ENCODE measurements around the gene SRGAP1. TPM values are rescaled to one million over a fixed set of nuclear protein-coding genes. Genes with fewer than 3 reads are reported as not detected.

SRGAP1 gene
- total RNA-seq, 2 experiments from 2014 or later = not detected

DNA sequence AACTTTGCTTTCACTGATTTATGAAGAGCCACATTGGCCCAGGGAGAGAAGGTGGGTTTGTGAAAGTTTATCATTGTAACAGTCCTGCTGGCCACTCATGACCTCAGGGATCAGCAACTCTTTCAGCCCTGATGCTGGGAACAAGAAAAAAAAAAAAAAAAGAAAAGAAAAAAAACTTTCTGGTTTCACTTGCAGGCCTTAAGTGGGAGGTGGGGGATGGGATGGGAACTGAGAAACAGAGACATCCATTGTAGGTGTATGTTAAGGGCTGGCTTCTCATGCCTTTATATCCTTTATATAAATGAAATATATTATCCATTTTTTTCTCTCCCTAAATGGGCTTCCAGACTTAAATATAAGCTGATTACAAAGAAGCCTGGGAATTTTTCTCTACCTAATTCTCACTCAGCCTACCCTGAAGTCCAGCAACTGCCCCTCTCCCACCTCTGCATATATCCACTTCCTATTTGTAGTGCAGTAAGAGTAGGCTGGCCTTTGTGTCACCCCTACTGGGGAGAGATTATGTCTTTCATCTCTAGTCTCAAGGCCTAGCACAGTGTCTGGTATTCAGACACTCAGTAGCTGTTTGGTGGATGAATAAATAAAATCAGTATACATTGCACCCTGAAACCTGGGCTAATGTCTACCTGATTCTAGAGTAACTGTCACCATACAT lies 190.5 kb downstream of the SRGAP1 start:
- DNase-seq (no peak), ATAC-seq (no peak)
- Mint-ChIP-seq H3K4me1 (ENCODE audit: low read depth) (no peaks in the 10 kb centered on the region), H3K27ac (no peak overlapping the region), H3K4me3 (no peak overlapping the region), H3K36me3 (ENCODE audit: low read depth) (no peaks in the 10 kb centered on the region), H3K27me3 (ENCODE audit: low read depth) (no peaks in the 10 kb centered on the region), H3K9me3 (ENCODE audit: insufficient read depth) (no peaks in the 10 kb centered on the region)
- POLR2A ChIA-PET = no interaction called here
- CTCF ChIA-PET = no interaction called here

DNA sequence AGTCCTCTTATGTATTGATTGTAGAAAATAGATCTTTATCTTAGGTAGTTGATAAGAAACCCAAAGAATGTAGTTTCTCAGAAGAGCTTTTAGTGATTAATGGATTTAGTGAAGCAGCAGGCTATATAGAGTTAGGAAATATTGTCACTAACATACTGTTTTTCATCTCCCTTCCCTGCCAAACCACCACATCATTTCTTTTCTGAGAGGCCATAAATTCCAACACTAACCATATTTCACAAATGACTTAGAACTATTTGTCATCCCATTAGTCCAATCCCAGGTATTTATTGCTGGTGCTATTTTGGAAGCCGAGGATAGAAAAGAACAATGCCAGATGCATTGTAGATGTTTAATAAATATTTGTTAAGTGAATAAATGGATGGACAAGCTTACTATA lies 191.9 kb downstream of the SRGAP1 start:
- no peaks in the 10 kb centered on the region for H3K4me1 Mint-ChIP-seq (ENCODE audit: low read depth)
- ChIA-PET POLR2A (no interaction called here), CTCF (no interaction called here)
- no peaks in the 10 kb centered on the region for H3K9me3 Mint-ChIP-seq (ENCODE audit: insufficient read depth)
- ATAC-seq = no peak
- H3K4me3 Mint-ChIP-seq = no peak overlapping the region
- H3K36me3 Mint-ChIP-seq (ENCODE audit: low read depth) = no peaks in the 10 kb centered on the region
- H3K27ac Mint-ChIP-seq = no peak overlapping the region
- H3K27me3 Mint-ChIP-seq (ENCODE audit: low read depth) = no peaks in the 10 kb centered on the region
- no peak for DNase-seq

DNA sequence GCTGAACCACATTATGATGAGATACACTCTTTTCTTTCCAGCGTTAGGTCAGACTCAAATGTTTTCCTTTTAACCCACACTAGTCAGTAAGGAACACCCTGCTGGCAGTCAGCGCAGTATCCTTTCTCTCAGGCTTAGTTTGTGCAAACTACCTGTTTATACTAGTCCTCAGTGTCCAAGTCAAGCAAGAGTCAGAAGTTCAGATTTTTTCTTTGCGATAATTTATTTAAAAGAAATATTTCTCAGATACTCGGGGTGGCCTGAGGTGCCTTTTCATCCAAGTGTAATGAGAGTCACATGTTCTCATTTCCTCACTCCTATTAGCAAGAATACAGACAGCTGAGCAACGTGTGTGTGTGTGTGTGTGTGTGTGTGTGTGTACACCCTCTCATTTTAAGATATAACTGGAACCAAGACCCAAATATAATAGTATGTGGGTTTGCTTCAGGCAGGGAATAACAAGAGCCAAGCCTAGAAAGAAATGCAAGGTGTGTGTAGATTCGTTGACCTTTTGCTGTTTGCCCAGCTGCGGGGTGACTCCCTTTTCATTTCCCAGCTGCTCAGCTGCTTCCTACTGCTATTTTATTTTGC lies 194.9 kb downstream of the SRGAP1 start:
- ATAC-seq (no peak), DNase-seq (no peak)
- Mint-ChIP-seq H3K27ac (no peak overlapping the region), H3K9me3 (ENCODE audit: insufficient read depth) (no peaks in the 10 kb centered on the region), H3K27me3 (ENCODE audit: low read depth) (no peaks in the 10 kb centered on the region), H3K4me3 (no peak overlapping the region), H3K36me3 (ENCODE audit: low read depth) (no peaks in the 10 kb centered on the region), H3K4me1 (ENCODE audit: low read depth) (no peaks in the 10 kb centered on the region)
- CTCF ChIA-PET = no interaction called here
- POLR2A ChIA-PET = no interaction called here

DNA sequence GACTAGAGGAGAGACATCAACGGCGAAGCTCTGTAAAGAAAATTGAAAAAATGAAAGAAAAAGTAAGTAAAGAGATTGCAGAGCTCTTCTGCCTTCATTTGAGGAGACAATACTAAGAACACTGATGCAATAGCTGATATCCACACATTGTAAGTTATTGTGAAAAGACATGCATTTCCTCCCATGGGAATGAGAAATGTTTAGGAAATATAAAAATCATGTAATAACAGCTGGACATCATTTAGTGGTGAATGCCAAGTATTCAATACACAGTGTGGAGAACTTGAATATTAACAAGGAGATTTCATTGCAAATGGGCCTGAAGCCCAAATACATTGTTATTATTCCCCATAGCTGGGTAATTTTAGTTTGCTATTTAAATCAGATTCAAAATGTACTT lies 198.4 kb downstream of the SRGAP1 start:
- DNase-seq (no peak), ATAC-seq (no peak)
- Mint-ChIP-seq H3K4me1 (ENCODE audit: low read depth) (no peaks in the 10 kb centered on the region), H3K9me3 (ENCODE audit: insufficient read depth) (no peaks in the 10 kb centered on the region), H3K36me3 (ENCODE audit: low read depth) (no peaks in the 10 kb centered on the region), H3K4me3 (no peak overlapping the region), H3K27me3 (ENCODE audit: low read depth) (no peaks in the 10 kb centered on the region), H3K27ac (no peak overlapping the region)
- CTCF ChIA-PET = no interaction called here
- POLR2A ChIA-PET = no interaction called here

DNA sequence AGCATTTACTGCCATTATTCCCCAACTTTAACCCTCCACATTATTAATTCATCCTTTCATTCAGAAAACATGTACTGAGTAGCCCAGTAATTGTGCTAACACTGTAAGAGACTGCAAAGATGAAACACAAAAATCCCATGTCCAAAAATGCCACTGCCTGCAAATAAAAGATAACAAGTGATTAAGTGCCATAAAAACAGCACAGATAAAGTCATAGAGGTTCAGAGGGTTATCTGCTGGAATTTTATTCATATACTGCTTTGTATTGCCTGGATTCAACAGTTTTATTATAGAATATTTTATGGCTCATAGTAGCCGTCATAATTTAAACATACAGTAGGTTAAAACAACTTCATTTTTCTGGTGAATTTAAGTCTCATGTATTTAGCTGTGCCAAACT lies 199.7 kb downstream of the SRGAP1 start:
- no peak for ATAC-seq
- Mint-ChIP-seq H3K4me1 (ENCODE audit: low read depth) (no peaks in the 10 kb centered on the region), H3K9me3 (ENCODE audit: insufficient read depth) (no peaks in the 10 kb centered on the region), H3K27me3 (ENCODE audit: low read depth) (peaks cover 3% of the 10 kb centered on the region), H3K27ac (no peak overlapping the region), H3K36me3 (ENCODE audit: low read depth) (no peaks in the 10 kb centered on the region), H3K4me3 (no peak overlapping the region)
- ChIA-PET CTCF (no interaction called here), POLR2A (no interaction called here)
- DNase-seq = no peak

DNA sequence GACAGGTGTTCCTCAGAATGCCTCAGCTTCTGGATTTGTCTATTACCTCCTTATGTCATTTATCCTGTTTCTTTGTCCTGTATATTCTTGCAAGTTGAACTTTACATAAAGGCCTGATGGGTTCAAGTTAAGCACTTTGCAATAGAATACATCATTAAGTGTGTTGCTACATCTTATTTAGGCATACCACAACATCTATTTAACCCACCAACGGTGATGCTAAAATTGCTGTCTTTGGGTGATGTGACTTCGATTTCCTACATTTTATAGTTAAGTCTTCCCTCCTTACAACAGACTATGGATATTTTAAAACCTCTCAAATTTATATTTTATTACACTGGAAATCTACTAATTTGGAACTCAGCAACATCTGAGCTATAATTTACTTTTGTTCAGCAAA lies 206.6 kb downstream of the SRGAP1 start:
- ATAC-seq (no peak), DNase-seq (no peak)
- H3K27me3 Mint-ChIP-seq (ENCODE audit: low read depth) = peaks cover 3% of the 10 kb centered on the region
- no peaks in the 10 kb centered on the region for H3K9me3 Mint-ChIP-seq (ENCODE audit: insufficient read depth)
- H3K27ac Mint-ChIP-seq = no peak overlapping the region
- ChIA-PET POLR2A (no interaction called here), CTCF (no interaction called here)
- no peak overlapping the region for H3K4me3 Mint-ChIP-seq
- no peaks in the 10 kb centered on the region for H3K36me3 Mint-ChIP-seq (ENCODE audit: low read depth)
- H3K4me1 Mint-ChIP-seq (ENCODE audit: low read depth) = no peaks in the 10 kb centered on the region

DNA sequence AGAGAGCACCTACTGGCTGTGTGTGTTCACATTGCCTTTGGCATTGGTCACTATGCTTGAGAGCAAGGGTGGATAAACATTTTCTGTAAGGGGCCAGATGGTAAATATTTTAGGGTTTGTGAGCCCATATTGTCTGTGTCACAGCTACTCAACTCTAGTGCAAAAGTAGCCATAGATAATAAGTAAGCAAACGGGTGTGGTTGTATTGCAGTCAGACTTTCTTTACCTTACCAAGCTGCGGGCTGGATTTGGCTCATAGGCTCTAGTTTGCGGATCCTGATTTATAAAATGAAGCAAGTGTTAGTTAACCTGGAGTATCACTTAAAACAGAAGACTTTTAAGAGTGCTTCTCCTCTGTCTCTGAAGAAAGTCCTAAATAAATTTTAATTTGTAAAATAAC lies 208.6 kb downstream of the SRGAP1 start:
- Mint-ChIP-seq H3K27me3 (ENCODE audit: low read depth) (peaks cover 3% of the 10 kb centered on the region), H3K4me1 (ENCODE audit: low read depth) (no peaks in the 10 kb centered on the region), H3K36me3 (ENCODE audit: low read depth) (no peaks in the 10 kb centered on the region), H3K27ac (no peak overlapping the region), H3K4me3 (no peak overlapping the region), H3K9me3 (ENCODE audit: insufficient read depth) (no peaks in the 10 kb centered on the region)
- ChIA-PET CTCF (no interaction called here), POLR2A (no interaction called here)
- no peak for DNase-seq
- no peak for ATAC-seq

DNA sequence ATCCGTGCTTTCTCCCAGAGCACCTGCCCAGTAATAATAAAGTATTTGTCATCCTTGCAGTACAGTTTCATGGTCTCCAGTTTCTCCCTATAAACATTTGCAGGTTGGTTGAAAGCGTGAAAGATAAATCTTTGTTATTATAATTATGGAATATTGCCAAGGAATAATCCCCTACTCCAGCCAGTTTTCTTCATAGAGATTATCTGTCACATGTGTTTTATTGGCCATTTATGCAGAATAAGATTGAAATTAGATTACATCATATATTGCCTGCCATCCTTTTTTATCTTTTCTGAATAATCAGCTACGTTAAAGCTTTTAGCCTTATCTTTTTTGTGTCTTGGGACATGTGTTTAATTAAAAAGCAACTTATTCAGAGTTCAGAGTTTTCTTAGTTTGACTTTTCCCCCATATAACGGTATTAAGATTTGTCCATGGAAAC lies 209.6 kb downstream of the SRGAP1 start:
- no peaks in the 10 kb centered on the region for H3K4me1 Mint-ChIP-seq (ENCODE audit: low read depth)
- H3K4me3 Mint-ChIP-seq = no peak overlapping the region
- H3K27me3 Mint-ChIP-seq (ENCODE audit: low read depth) = no peaks in the 10 kb centered on the region
- no peak for DNase-seq
- H3K36me3 Mint-ChIP-seq (ENCODE audit: low read depth) = no peaks in the 10 kb centered on the region
- no peak overlapping the region for H3K27ac Mint-ChIP-seq
- no peaks in the 10 kb centered on the region for H3K9me3 Mint-ChIP-seq (ENCODE audit: insufficient read depth)
- no peak for ATAC-seq
- CTCF ChIA-PET = no interaction called here
- POLR2A ChIA-PET = no interaction called here

DNA sequence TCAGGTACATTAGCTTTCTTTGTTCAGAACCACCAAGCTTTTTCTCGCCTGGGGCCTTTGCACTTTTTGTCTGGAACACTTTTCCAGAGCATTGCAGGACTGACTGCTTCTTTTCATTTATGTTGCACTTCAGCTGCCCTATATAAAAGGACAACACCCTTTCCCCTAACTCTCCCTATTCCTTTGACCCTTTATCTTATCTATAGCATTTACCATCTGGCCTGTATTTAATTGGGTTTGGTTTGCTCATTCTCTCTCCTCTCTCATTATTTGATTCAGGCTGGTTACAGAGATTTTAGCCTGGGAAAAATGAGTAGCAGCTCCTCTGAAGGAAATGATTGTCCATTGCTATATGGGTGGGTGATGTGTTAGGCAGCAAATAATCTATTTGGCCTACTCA lies 212.2 kb downstream of the SRGAP1 start:
- CTCF ChIA-PET = no interaction called here

DNA sequence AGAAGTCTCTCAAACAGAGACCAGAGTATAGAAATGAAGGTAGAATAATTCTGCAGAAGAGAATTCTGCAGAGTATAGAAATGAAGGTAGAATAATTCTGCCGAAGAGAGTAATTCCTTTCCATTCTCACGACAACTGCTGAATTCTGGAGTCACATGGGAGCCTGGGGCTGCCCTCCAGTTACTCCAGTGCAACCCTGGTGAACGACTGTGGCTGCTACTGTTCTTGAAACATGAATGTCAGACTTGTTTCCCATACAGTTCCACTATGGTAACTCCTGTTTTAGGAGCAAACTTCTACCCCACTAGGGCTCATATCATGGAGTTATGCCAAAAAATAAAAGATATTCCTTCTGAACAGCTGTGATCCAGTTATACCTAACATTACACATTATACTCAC lies 213.2 kb downstream of the SRGAP1 start:
- CTCF ChIA-PET = no interaction called here
- no peak overlapping the region for H3K4me3 Mint-ChIP-seq
- H3K9me3 Mint-ChIP-seq (ENCODE audit: insufficient read depth) = no peaks in the 10 kb centered on the region
- H3K4me1 Mint-ChIP-seq (ENCODE audit: low read depth) = no peaks in the 10 kb centered on the region
- POLR2A ChIA-PET = no interaction called here
- H3K36me3 Mint-ChIP-seq (ENCODE audit: low read depth) = no peaks in the 10 kb centered on the region
- H3K27me3 Mint-ChIP-seq (ENCODE audit: low read depth) = no peaks in the 10 kb centered on the region
- DNase-seq = no peak
- no peak overlapping the region for H3K27ac Mint-ChIP-seq
- no peak for ATAC-seq

More for the DNA sequence above, 212.2 kb downstream of the SRGAP1 start:
- ATAC-seq (no peak), DNase-seq (no peak)
- Mint-ChIP-seq H3K4me1 (ENCODE audit: low read depth) (no peaks in the 10 kb centered on the region), H3K27me3 (ENCODE audit: low read depth) (no peaks in the 10 kb centered on the region), H3K36me3 (ENCODE audit: low read depth) (no peaks in the 10 kb centered on the region), H3K4me3 (no peak overlapping the region), H3K9me3 (ENCODE audit: insufficient read depth) (no peaks in the 10 kb centered on the region), H3K27ac (no peak overlapping the region)
- POLR2A ChIA-PET = no interaction called here

DNA sequence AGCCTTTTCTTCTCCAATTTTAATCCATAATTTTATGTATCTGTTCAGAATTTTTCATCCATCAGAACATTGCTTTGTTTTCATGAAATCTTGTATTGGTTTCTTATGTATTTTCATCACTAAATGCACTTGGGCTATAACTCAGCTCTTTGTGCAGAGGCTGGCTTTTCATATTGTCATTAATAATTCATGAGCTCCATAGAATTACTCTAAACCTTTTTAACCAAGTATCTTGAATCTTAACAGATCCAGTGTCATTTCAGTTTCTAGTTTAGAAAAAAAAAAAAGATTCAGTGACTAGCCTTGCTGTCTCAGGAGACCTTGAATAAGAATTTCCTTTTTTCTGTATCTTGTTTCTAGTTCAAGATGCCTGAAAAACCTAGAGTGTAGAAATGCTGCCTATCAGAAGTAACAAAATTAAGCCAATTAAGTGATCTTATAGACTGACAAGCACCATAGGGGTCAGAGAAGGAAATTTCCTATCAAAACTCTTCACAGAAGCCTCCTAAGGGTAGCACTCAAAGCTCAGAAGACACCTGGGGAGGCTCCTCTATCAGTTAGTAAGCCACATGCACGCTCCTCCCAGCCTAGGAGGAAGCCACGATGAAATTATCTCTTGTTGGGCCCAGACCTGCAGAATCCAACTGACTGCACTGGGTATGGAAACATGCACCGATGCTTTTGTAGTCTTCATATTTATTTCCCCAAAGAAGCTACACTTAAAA lies 214.2 kb downstream of the SRGAP1 start:
- H3K27ac Mint-ChIP-seq = no peak overlapping the region
- CTCF ChIA-PET = no interaction called here
- no peaks in the 10 kb centered on the region for H3K27me3 Mint-ChIP-seq (ENCODE audit: low read depth)
- no peak for ATAC-seq
- POLR2A ChIA-PET = no interaction called here
- H3K4me1 Mint-ChIP-seq (ENCODE audit: low read depth) = no peaks in the 10 kb centered on the region
- no peak overlapping the region for H3K4me3 Mint-ChIP-seq
- H3K9me3 Mint-ChIP-seq (ENCODE audit: insufficient read depth) = no peaks in the 10 kb centered on the region
- H3K36me3 Mint-ChIP-seq (ENCODE audit: low read depth) = no peaks in the 10 kb centered on the region
- DNase-seq = no peak

DNA sequence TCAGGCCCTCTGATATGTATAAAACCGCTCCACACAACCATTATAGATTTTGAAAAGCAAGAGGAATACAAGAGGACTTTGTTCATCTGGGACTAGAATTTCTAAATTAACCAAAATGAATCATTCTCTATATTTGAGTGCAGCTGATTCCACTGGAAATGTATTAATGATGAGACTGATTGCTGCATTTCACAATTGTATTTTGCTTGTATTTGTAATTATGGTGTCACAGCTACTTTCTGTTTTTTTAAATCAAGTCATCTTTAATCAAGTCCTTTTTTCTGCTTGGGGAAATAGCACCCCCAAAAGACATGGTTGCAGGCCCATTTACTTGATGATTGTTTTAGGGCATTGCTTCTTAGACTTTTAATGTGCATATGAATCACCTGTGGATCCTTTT lies 215.2 kb downstream of the SRGAP1 start:
- CTCF ChIA-PET = no interaction called here
- no peaks in the 10 kb centered on the region for H3K36me3 Mint-ChIP-seq (ENCODE audit: low read depth)
- H3K4me3 Mint-ChIP-seq = no peak overlapping the region
- no peaks in the 10 kb centered on the region for H3K27me3 Mint-ChIP-seq (ENCODE audit: low read depth)
- ATAC-seq = no peak
- no peak for DNase-seq
- H3K4me1 Mint-ChIP-seq (ENCODE audit: low read depth) = no peaks in the 10 kb centered on the region
- POLR2A ChIA-PET = no interaction called here
- no peak overlapping the region for H3K27ac Mint-ChIP-seq
- no peaks in the 10 kb centered on the region for H3K9me3 Mint-ChIP-seq (ENCODE audit: insufficient read depth)
